K562 (cell line): Measurements from ENCODE around the gene HAUS3.

Experiments
- CEBPB ChIP-seq: fragments of 450-650 bp; IDR thresholded peaks from 2 replicates; pipeline ENCODE4 v1.6.1; 2016; ENCODE audit warnings: missing genetic modification characterization, missing compliant biosample characterization
- CTCF ChIP-seq, 3 experiments: IDR thresholded peaks in 2 of 3; conservative IDR thresholded peaks in 1 of 3; 2 replicates each; pipeline ENCODE4 v1.5.1; 2011 to 2012; ENCODE audit warnings: low read length in 3 of 3, mild to moderate bottlenecking in 3 of 3, control low read depth in 2 of 3, improper control_type of control experiment in 1 of 3, inconsistent platforms in 1 of 3, low read depth in 1 of 3, mixed read lengths in 1 of 3, moderate library complexity in 1 of 3; ENCODE audit not compliant: insufficient read depth in 2 of 3
- E2F3 ChIP-seq: fragments of 250-450 bp; sonication (Bioruptor Pico); IDR thresholded peaks from 2 replicates; pipeline ENCODE4 v1.4.0; 2020; ENCODE audit warnings: mild to moderate bottlenecking
- HCFC1 ChIP-seq: IDR thresholded peaks from 2 replicates; pipeline ENCODE4 v1.6.1; 2012; ENCODE audit warnings: low read depth, low read length, improper control_type of control experiment
- JUN ChIP-seq, 2 experiments: sonication (generic) in 1 of 2; formaldehyde crosslinking in 1 of 2; IDR thresholded peaks; 2 replicates each; pipeline versions ENCODE4 v1.6.1 to v1.8.0; 2012 to 2022; ENCODE audit warnings: borderline replicate concordance in 2 of 2, mild to moderate bottlenecking in 2 of 2, improper control_type of control experiment in 1 of 2, low read depth in 1 of 2, low read length in 1 of 2, missing genetic modification reagents in 1 of 2
- KLF16 ChIP-seq: IDR thresholded peaks from 2 replicates; pipeline ENCODE4 v1.6.1; 2016; ENCODE audit warnings: antibody characterized with exemption
- NFE2L1 ChIP-seq: fragments of 450-650 bp; IDR thresholded peaks from 2 replicates; pipeline ENCODE4 v1.6.1; 2016; ENCODE audit warnings: missing genetic modification characterization, low read depth, mild to moderate bottlenecking, missing compliant biosample characterization, moderate library complexity, borderline replicate concordance
- RAD21 ChIP-seq, 2 experiments: fragments of 250-450 bp in 1 of 2; fragments of 450-650 bp in 1 of 2; sonication (Bioruptor Pico) in 1 of 2; formaldehyde crosslinking in 1 of 2; IDR thresholded peaks in 1 of 2; conservative IDR thresholded peaks in 1 of 2; 2 replicates each; pipeline versions ENCODE4 v1.4.0 to v1.8.0; 2020 to 2022; ENCODE audit warnings: mild to moderate bottlenecking in 2 of 2, moderate library complexity in 1 of 2
- ZC3H11A ChIP-seq: IDR thresholded peaks from 2 replicates; pipeline ENCODE4 v1.6.1; 2012; ENCODE audit warnings: low read depth, low read length, improper control_type of control experiment
- ZFP91 ChIP-seq: sonication (generic); formaldehyde crosslinking; IDR thresholded peaks from 2 replicates; pipeline ENCODE4 v1.8.0; 2022; ENCODE audit warnings: mild to moderate bottlenecking, missing genetic modification reagents
- TF ChIP-seq, protein P1 (sequence below): sonication (generic); formaldehyde crosslinking; IDR thresholded peaks from 2 replicates; pipeline ENCODE4 v1.8.1; 2022; ENCODE audit warnings: missing genetic modification reagents

DNA sequence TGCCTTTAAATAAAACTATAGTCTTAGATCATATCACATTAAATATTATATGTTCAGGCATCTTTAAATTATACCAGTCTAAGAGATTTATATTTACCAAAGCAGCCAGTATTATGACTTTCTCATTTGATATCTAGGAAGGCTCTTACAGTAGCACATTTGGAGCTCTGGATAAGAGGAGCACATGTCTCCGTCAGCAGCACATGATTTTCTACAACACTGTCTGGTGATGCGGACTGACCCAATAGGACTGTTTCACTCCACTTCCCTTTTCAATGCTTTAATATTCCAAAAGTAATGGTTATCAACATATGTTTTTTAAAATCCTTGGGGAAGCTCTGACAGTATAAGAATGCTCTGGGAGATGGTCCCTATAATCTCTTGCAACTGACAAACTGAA lies 61.5 kb downstream of the HAUS3 start:
- no peak for TF ChIP-seq CTCF (IDR thresholded peaks at IDR 0.05 in 2 of 3, conservative IDR thresholded peaks at IDR 0.05 in 1 of 3; ENCODE audit: insufficient read depth in 2 of 3, low read depth in 1 of 3, low read length in 3 of 3)
- no peak for TF ChIP-seq ZFP91
- no peak for TF ChIP-seq CEBPB (tag)
- TF ChIP-seq, protein P1, sequence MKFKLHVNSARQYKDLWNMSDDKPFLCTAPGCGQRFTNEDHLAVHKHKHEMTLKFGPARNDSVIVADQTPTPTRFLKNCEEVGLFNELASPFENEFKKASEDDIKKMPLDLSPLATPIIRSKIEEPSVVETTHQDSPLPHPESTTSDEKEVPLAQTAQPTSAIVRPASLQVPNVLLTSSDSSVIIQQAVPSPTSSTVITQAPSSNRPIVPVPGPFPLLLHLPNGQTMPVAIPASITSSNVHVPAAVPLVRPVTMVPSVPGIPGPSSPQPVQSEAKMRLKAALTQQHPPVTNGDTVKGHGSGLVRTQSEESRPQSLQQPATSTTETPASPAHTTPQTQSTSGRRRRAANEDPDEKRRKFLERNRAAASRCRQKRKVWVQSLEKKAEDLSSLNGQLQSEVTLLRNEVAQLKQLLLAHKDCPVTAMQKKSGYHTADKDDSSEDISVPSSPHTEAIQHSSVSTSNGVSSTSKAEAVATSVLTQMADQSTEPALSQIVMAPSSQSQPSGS = no peak
- no peak for TF ChIP-seq JUN (IDR thresholded peaks at IDR 0.05; ENCODE audit: borderline replicate concordance, low read depth, low read length)
- TF ChIP-seq JUN (CRISPR knock-in tag; IDR thresholded peaks at IDR 0.05; ENCODE audit: borderline replicate concordance) = no peak
- TF ChIP-seq KLF16 = no peak
- TF ChIP-seq E2F3 (CRISPR knock-in tag) = no peak
- TF ChIP-seq ZC3H11A = no peak
- TF ChIP-seq HCFC1 = no peak
- no peak for TF ChIP-seq RAD21 (CRISPR knock-in tag; conservative IDR thresholded peaks at IDR 0.05 in 1 of 2, IDR thresholded peaks at IDR 0.05 in 1 of 2)
- no peak for TF ChIP-seq NFE2L1 (tag)
